Measurements from ENCODE around the gene BTBD19.

The BTBD19 gene

DNA sequence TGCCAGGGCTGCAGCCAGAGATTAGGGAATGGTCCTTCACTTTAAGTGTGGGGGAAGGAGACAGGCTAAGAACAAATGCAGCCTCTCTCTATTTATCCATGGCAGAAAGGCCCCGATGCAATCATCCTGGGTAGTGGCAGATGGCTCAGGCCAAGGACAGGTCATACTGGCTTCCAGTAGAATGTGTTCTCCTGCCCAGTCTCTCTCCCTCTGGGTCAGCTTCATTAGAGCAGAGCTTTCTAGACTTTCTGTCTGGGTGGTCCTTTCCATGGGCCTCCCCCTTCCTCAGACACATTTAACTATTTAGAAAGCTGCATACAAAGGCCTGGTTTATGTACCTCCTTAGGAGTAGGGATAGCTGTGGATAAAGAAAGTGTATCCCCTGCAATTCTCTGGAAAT, 39.5 kb downstream of the BTBD19 start:
- no peak overlapping the region for H4K8ac ChIP-seq (ENCODE audit: low read length)
- H3K36me3 ChIP-seq (ENCODE audit: control insufficient read depth in 1 of 2, insufficient read depth in 2 of 2, low read depth in 1 of 2, low read length in 2 of 2): peaks cover 8 to 18% of the 10 kb centered on the region in 2 experiments
- no peak overlapping the region for H3K23ac ChIP-seq (ENCODE audit: low read length in 2 of 2)
- H2AFZ ChIP-seq (ENCODE audit: low read depth, low read length): no peak overlapping the region
- no peak overlapping the region for H3K18ac ChIP-seq (ENCODE audit: low read depth in 1 of 2, low read length in 2 of 2)
- no peak overlapping the region for H3K27ac ChIP-seq (ENCODE audit: low read length, poor library complexity, severe bottlenecking)
- no peak overlapping the region for H3K4me3 ChIP-seq (ENCODE audit: insufficient read depth in 1 of 2, low read depth in 1 of 2, low read length in 2 of 2)
- no peak overlapping the region for H3K9ac ChIP-seq (ENCODE audit: low read length)
- H3K9me3 ChIP-seq (ENCODE audit: control insufficient read depth, low read length): no peaks in the 10 kb centered on the region
- no peak overlapping the region for H3K14ac ChIP-seq (ENCODE audit: low read length in 2 of 2)
- H2BK15ac ChIP-seq (ENCODE audit: low read depth, poor library complexity, severe bottlenecking): no peak overlapping the region
- H2AK5ac ChIP-seq (ENCODE audit: low read length, severe bottlenecking): no peak overlapping the region
- H3K4me1 ChIP-seq (ENCODE audit: control insufficient read depth, insufficient read depth, low read depth, low read length): peaks cover 4% of the 10 kb centered on the region
- no peak overlapping the region for H2BK120ac ChIP-seq (ENCODE audit: low read depth, low read length)
- H3K79me1 ChIP-seq (replicated peaks; ENCODE audit: low read length, poor library complexity, severe bottlenecking): no peaks in the 10 kb centered on the region
- no peak overlapping the region for H2BK12ac ChIP-seq (ENCODE audit: low read length in 2 of 2)
- no peak overlapping the region for H2BK5ac ChIP-seq (ENCODE audit: low read depth, low read length, poor library complexity, severe bottlenecking)
- no peaks in the 10 kb centered on the region for H3K27me3 ChIP-seq (ENCODE audit: control insufficient read depth in 1 of 2, insufficient read depth in 1 of 2, low read length in 2 of 2)
- no peak overlapping the region for H4K91ac ChIP-seq (ENCODE audit: low read length)
- H3K4me2 ChIP-seq (ENCODE audit: low read length, poor library complexity, severe bottlenecking): no peak overlapping the region
- 96% methylated on average over 1 of the region's 1 CpG for WGBS
- DNase-seq: no peak
- H3K4ac ChIP-seq (ENCODE audit: low read depth in 1 of 2, low read length in 2 of 2): no peak overlapping the region

DNA sequence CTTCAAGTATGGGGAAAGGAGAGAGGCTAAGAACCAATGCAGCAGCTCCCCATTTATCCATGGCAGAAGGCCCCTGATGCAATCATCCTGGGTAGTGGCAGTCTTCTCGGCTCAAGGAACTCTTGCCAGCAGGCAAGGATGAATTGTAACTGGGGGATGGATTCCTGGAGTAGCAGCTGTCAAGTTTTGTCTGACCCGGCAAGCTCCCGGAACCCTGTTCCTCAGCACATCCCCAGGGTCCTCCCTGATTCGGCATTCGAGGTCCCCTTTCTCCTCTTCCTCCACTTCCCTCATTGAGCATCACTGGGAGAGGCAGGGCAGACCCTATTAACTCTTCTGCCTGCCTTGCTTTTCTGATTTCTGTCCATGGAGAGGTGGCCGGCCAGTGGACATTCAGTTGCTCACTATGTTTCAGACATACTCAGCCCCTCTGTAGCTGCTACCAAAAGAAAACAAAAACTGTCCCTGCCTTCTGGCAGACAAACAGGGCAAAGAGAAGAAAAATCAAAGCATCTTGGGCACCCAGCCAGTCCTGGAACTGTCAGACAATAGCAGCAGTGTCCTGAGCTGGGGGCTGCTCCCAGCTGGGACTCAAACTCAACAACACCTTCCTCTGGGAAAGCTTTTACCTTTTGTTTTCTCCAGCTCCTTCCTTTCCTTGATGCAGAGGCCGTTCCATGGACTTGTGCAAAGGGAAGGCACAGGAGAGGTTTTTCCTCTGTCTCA, 40.3 kb downstream of the BTBD19 start:
- Histone ChIP-seq H3K14ac (ENCODE audit: low read length in 2 of 2) (no peak overlapping the region), H3K27ac (ENCODE audit: low read length, poor library complexity, severe bottlenecking) (no peak overlapping the region), H2BK12ac (ENCODE audit: low read length in 2 of 2) (no peak overlapping the region), H2BK120ac (ENCODE audit: low read depth, low read length) (no peak overlapping the region), H4K91ac (ENCODE audit: low read length) (no peak overlapping the region), H3K79me1 (replicated peaks; ENCODE audit: low read length, poor library complexity, severe bottlenecking) (no peaks in the 10 kb centered on the region), H3K18ac (ENCODE audit: low read depth in 1 of 2, low read length in 2 of 2) (no peak overlapping the region), H4K8ac (ENCODE audit: low read length) (peak overlapping the region; percentile 24), H3K4me2 (ENCODE audit: low read length, poor library complexity, severe bottlenecking) (no peak overlapping the region), H3K27me3 (ENCODE audit: control insufficient read depth in 1 of 2, insufficient read depth in 1 of 2, low read length in 2 of 2) (no peaks in the 10 kb centered on the region), H2AK5ac (ENCODE audit: low read length, severe bottlenecking) (no peak overlapping the region), H3K36me3 (ENCODE audit: control insufficient read depth in 1 of 2, insufficient read depth in 2 of 2, low read depth in 1 of 2, low read length in 2 of 2) (peaks cover 8 to 24% of the 10 kb centered on the region in 2 experiments), H2BK15ac (ENCODE audit: low read depth, poor library complexity, severe bottlenecking) (no peak overlapping the region), H3K9ac (ENCODE audit: low read length) (no peak overlapping the region), H3K4me3 (ENCODE audit: insufficient read depth in 1 of 2, low read depth in 1 of 2, low read length in 2 of 2) (no peak overlapping the region), H3K23ac (ENCODE audit: low read length in 2 of 2) (no peak overlapping the region), H2BK5ac (ENCODE audit: low read depth, low read length, poor library complexity, severe bottlenecking) (no peak overlapping the region), H3K4ac (ENCODE audit: low read depth in 1 of 2, low read length in 2 of 2) (no peak overlapping the region), H2AFZ (ENCODE audit: low read depth, low read length) (no peak overlapping the region), H3K4me1 (ENCODE audit: control insufficient read depth, insufficient read depth, low read depth, low read length) (peaks cover under 1% of the 10 kb centered on the region), H3K9me3 (ENCODE audit: control insufficient read depth, low read length) (no peaks in the 10 kb centered on the region)
- DNase-seq: no peak
- 88% methylated on average over 6 of the region's 7 CpGs for WGBS

DNA sequence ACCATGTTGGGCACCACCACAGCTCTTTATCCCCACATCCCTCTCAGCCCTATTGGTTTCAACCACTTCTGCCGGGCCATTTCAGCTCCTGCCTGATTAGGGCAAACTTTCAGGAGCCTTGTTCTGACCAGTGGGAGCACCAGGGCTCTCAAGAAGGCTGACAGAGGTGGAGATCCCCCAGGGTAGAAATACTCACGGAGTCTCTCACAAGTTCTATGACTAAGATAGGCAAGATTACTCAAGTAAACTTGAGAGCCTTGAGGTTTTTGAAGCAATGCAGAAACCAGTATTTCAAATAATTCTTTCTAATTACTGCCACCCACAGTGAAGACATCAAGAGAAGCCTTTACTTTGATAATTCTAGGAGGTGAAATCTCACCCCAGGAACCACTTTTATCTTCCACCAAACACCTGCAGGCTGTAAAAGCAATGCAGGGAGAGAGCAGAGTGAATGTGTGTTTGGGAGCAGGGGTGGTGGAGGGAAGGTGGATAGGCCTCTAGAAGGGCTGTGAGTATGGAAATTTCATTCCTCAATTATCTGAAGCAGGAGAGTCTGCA, 41.3 kb downstream of the BTBD19 start:
- Histone ChIP-seq H3K4me3 (ENCODE audit: insufficient read depth in 1 of 2, low read depth in 1 of 2, low read length in 2 of 2) (no peak overlapping the region), H3K9ac (ENCODE audit: low read length) (no peak overlapping the region), H4K8ac (ENCODE audit: low read length) (no peak overlapping the region), H3K4me2 (ENCODE audit: low read length, poor library complexity, severe bottlenecking) (no peak overlapping the region), H3K4ac (ENCODE audit: low read depth in 1 of 2, low read length in 2 of 2) (no peak overlapping the region), H3K18ac (ENCODE audit: low read depth in 1 of 2, low read length in 2 of 2) (no peak overlapping the region), H2BK120ac (ENCODE audit: low read depth, low read length) (no peak overlapping the region), H4K91ac (ENCODE audit: low read length) (no peak overlapping the region), H2BK12ac (ENCODE audit: low read length in 2 of 2) (no peak overlapping the region), H3K36me3 (ENCODE audit: control insufficient read depth in 1 of 2, insufficient read depth in 2 of 2, low read depth in 1 of 2, low read length in 2 of 2) (peaks cover 8 to 31% of the 10 kb centered on the region in 2 experiments), H2BK15ac (ENCODE audit: low read depth, poor library complexity, severe bottlenecking) (no peak overlapping the region), H3K4me1 (ENCODE audit: control insufficient read depth, insufficient read depth, low read depth, low read length) (no peaks in the 10 kb centered on the region), H3K27me3 (ENCODE audit: control insufficient read depth in 1 of 2, insufficient read depth in 1 of 2, low read length in 2 of 2) (no peaks in the 10 kb centered on the region), H3K27ac (ENCODE audit: low read length, poor library complexity, severe bottlenecking) (no peak overlapping the region), H3K23ac (ENCODE audit: low read length in 2 of 2) (no peak overlapping the region), H2AK5ac (ENCODE audit: low read length, severe bottlenecking) (no peak overlapping the region), H2AFZ (ENCODE audit: low read depth, low read length) (no peak overlapping the region), H3K9me3 (ENCODE audit: control insufficient read depth, low read length) (no peaks in the 10 kb centered on the region), H3K14ac (ENCODE audit: low read length in 2 of 2) (no peak overlapping the region), H2BK5ac (ENCODE audit: low read depth, low read length, poor library complexity, severe bottlenecking) (no peak overlapping the region), H3K79me1 (replicated peaks; ENCODE audit: low read length, poor library complexity, severe bottlenecking) (no peaks in the 10 kb centered on the region)
- 95% methylated on average over 1 of the region's 2 CpGs for WGBS
- peak; percentile 43 for DNase-seq

DNA sequence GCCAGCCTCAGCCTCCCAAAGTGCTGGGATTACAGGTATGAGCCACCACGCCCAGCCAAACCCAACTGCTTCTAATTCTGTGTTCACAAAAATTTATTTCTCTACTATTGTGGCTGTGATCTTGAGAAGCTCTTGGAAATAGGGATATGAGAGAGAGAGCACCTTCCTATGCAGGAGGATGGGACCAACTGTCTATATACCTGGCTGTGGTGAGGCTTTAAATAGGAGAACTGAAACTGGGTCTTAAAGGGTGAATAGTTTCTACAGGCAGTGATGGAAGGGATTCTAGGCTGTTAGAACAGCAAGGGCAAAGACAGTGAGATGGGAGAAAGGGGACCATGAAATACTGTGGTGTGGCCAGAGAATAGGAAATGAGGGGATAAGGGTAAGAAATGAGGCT, 43.0 kb downstream of the BTBD19 start:
- H3K9me3 ChIP-seq (ENCODE audit: control insufficient read depth, low read length): no peaks in the 10 kb centered on the region
- no peak overlapping the region for H2AFZ ChIP-seq (ENCODE audit: low read depth, low read length)
- H3K4me3 ChIP-seq (ENCODE audit: insufficient read depth in 1 of 2, low read depth in 1 of 2, low read length in 2 of 2): no peak overlapping the region
- H2BK12ac ChIP-seq (ENCODE audit: low read length in 2 of 2): no peak overlapping the region
- H3K36me3 ChIP-seq (ENCODE audit: control insufficient read depth in 1 of 2, insufficient read depth in 2 of 2, low read depth in 1 of 2, low read length in 2 of 2): peaks cover 8 to 45% of the 10 kb centered on the region in 2 experiments
- no peaks in the 10 kb centered on the region for H3K4me1 ChIP-seq (ENCODE audit: control insufficient read depth, insufficient read depth, low read depth, low read length)
- no peak overlapping the region for H3K9ac ChIP-seq (ENCODE audit: low read length)
- H3K27ac ChIP-seq (ENCODE audit: low read length, poor library complexity, severe bottlenecking): no peak overlapping the region
- H3K79me1 ChIP-seq (replicated peaks; ENCODE audit: low read length, poor library complexity, severe bottlenecking): no peaks in the 10 kb centered on the region
- no peak overlapping the region for H2BK120ac ChIP-seq (ENCODE audit: low read depth, low read length)
- no peak overlapping the region for H4K8ac ChIP-seq (ENCODE audit: low read length)
- H3K14ac ChIP-seq (ENCODE audit: low read length in 2 of 2): no peak overlapping the region
- no peak overlapping the region for H2BK15ac ChIP-seq (ENCODE audit: low read depth, poor library complexity, severe bottlenecking)
- WGBS: no CpG with 5 or more reads among the region's 1 CpG
- H2AK5ac ChIP-seq (ENCODE audit: low read length, severe bottlenecking): no peak overlapping the region
- no peak overlapping the region for H3K4ac ChIP-seq (ENCODE audit: low read depth in 1 of 2, low read length in 2 of 2)
- no peak for DNase-seq
- no peaks in the 10 kb centered on the region for H3K27me3 ChIP-seq (ENCODE audit: control insufficient read depth in 1 of 2, insufficient read depth in 1 of 2, low read length in 2 of 2)
- no peak overlapping the region for H3K18ac ChIP-seq (ENCODE audit: low read depth in 1 of 2, low read length in 2 of 2)
- no peak overlapping the region for H3K4me2 ChIP-seq (ENCODE audit: low read length, poor library complexity, severe bottlenecking)
- H2BK5ac ChIP-seq (ENCODE audit: low read depth, low read length, poor library complexity, severe bottlenecking): no peak overlapping the region
- H4K91ac ChIP-seq (ENCODE audit: low read length): no peak overlapping the region
- H3K23ac ChIP-seq (ENCODE audit: low read length in 2 of 2): no peak overlapping the region

All from mesenchymal stem cell (in vitro differentiated cells and primary cell).